Activated CD4-positive, alpha-beta T cell treated with anti-CD3 and anti-CD28 coated beads, Interleukin-10, Interleukin-2, amounts not matched to agents 100 ng/mL and 50 ng/mL, durations not matched to agents 16 hours and 8 hours (primary cell): ENCODE results near the gene RHOJ.
"Not testable (repeated sequence)": the region's sequence is repeated elsewhere in the genome, so short reads cannot be mapped to it uniquely, and the experiment has no call there.

ENCODE experiments used
- DNase-seq: peaks from one replicate; pipeline ENCODE4 v3.0.0-alpha.2; 2020

The RHOJ gene

DNA sequence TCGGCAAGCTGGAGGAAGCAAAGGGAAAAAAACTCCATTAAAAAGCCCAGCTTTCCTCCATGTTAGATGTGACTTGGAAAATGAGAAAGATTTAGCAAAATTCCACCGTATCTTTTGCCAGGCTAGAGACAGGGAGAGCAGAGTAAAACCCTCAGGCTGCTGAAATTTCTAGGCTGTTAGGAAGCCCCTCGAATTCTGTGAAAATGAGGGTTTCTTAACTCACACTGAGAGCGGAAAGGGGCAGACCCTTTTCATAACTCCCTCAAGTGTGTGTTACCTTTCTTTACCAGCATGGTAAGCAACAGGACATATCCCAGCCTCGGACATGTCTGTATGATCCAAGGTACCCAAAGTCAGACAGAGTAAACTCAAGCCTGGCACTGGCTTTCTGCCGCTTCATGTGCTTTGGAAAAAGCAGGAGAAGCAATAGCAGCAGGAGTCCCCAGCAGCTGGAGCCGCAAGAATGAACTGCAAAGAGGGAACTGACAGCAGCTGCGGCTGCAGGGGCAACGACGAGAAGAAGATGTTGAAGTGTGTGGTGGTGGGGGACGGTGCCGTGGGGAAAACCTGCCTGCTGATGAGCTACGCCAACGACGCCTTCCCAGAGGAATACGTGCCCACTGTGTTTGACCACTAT lies at the start of gene RHOJ:
TSS of gene RHOJ (plus strand) at position 37 of the 637 bp plus-strand sequence. CDS start at position 464, 427 bp downstream.
- no peak for DNase-seq

DNA sequence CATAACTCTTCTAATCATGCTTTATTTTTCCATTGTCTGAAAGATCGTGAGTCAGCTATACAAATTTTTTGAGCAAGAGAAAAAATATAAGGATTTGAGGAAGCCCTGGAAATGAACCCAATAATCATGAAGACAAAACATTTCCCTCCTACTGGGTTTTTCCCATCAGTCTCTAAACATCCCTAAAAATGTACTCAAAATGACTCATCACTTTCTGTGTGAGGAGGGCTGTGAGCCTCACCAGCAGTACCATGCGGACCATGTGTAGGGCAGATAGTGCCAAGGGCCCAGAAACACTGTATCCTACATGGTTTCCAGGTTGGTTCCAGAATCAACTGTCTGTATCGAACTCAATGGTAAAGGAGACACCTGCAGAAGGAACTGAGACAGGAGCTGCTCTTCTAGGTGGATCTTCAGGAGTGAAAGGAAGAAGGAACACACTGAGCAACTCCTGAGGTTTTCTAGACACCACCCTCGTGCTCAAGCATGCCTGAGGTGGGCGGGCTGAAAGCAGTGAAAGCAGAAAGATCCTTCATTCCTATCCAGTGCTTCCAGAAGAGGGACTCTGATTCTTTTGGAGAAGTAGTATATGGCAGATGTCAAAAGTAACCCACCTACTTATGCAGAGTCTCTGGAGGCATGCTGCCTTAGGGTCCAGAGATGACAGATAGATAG lies 48.6 kb upstream of the RHOJ start:
- no peak for DNase-seq

DNA sequence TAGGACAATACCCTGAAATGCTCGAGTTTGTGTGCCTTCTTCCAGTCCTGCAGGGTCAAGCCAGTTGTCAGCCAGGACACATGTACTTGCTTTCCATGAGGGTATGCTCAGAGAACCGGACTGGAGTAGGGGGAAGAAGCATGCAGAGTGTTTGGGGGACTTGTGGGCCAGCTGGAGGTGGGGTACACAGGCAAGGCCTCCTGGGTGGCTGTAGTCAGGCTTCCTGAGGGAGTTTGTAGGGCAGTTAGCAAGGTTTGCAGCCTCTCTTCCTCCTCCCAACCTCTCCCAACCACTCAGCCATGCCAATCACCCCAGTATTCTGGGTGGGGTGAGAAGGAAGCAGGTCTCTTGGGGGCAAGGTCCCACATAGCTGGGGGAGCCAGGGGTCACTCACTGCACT lies 47.0 kb upstream of the RHOJ start:
- no peak for DNase-seq

DNA sequence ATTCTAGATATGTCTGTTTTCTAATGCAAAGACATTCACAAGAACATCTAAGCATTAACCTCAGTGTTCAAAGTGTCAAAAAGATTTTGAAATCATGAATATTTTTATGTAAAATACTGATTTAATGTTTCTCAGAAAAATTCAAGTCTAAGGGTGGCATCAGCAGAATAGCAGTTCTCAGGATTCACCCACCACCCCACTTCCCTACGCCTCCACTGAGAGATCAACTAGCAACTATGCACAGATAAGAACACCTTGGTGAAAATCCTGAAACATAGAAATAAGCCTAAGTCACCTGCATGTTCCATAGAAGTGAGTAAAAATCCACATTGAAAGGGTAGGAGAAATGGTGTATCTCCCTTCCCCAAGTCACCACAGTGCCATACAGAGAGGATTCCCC lies 40.9 kb upstream of the RHOJ start:
- no peak for DNase-seq

DNA sequence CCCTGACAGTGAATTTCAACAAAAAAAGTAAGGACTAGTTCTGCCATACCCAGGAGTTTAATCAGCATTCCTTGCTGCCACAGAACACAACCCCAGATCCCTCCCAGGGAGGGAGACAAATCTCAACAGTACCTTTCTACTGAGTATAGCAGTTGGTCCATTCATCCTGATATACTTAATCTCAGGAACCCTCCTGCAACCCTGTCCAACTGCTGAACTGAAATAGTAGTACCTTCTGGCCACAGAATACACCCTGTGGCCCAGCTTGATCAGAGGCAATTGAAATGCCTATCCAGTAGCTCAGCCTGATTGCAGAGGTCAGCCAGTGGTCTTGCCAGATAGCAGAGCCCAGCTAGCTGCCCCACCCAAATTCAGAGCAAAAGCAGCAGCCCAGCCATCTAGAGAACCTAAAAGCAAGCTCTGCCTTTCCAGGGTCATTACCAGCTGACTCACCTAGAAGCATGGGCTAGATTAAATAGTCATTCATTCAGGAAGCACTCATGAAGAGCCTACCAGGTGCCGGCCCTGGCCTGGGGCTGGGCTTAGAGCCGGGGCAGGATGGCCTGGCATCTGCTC lies 40.0 kb upstream of the RHOJ start:
- no peak for DNase-seq

DNA sequence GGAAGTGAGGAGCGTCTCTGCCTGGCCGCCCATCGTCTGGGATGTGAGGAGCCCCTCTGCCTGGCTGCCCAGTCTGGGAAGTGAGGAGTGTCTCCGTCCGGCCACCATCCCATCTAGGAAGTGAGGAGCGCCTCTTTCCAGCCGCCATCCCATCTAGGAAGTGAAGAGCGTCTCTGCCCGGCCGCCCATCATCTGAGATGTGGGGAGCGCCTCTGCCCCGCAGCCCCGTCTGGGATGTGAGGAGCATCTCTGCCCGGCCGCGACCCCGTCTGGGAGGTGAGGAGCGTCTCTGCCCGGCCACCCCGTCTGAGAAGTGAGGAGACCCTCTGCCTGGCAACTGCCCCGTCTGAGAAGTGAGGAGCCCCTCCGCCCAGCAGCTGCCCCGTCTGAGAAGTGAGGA lies 39.0 kb upstream of the RHOJ start:
- DNase-seq, result not testable (repeated sequence)

DNA sequence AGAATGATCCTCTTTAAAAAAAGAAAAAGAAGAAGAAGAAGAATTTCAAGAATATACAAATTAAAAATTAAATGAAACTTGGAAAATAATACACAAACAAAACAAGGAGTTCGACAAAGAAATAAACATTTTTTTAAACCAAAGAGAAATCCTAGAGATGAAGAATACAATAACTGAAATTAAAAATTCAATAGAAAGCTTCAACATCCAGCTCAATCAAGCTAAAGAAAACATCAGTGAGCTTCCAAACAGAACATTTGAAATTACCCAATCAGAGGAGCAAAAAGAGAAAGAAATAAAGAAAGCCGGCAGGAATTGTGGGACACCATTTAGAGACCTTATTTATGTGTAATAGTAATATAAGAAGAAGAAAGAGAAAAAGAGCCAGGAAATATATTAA lies 37.2 kb upstream of the RHOJ start:
- no peak for DNase-seq

DNA sequence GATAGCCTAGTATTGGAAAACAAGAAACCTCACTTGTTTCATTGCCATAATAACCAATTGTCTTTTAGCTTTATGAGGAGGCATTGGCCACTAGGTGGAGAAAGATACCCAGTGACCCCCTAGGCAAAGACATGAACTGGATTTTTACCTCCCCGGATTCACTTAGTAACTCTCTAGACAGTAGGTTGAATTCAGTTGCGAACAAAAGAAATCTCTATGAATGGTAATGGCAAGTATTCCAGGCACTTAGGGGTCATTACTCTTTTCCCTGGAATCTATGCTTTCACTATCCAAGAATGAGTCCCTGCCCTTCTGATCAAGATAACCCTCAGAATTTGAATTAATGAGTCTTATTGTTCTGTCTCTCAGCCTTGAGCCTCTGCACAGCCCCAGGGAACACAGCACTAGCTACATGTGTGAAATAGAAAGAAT lies 29.5 kb upstream of the RHOJ start:
- DNase-seq, result peak; percentile 10

DNA sequence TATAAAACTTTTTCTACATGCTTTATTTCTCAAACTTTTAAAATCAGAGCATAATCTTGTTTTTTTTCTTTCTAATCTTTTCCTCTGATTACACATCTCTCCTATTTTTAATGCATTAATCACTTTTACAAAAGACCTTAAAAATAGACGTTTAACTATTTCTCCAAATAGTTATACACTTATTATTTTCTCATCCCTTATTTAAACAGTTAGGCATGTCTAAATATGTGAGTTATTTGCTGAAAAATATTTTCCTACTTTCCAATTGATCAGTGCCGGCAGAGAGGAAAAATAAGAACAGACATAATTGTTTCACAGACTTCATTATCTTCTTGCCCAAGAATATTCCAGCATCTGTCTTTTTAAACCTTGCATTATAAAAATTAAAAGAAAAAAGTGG lies 28.7 kb upstream of the RHOJ start:
- no peak for DNase-seq

DNA sequence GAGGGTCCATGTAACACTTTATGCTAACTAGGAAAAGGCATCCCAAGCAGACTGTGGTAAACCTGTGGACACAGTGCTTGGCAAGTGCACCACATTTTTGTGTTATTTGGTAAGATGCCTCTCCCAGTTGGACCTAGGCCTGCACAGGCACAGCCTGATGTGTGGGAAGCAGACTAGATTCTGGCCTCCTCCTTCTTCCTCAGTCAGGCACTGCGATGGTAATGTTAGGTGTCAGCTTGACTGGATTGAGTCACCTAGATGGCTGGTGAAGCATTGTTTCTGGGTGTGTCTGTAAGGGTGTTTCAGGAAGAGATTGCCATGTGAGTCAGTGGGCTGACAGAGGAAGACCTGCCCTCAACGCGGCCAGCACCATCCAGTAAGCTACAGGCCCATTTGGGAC lies 25.3 kb upstream of the RHOJ start:
- DNase-seq, result no peak

DNA sequence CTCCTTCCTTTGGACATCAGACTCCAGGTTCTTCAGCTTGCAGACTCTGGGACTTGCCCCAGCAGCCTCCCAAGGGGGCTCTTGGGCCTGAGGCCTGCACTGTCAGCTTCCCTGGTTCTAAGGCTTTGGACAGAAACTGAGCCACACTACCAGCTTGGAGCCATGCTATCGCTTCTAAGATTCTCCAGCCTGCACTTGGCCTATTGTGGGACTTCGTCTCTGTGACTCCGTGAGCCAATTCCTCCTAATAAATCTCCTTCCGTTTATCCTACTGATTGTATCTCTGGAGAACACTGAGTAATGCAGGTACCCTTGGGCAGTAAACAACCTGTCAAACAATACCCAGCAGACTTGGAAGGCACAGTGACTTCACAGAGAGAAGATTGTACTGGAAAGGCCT lies 24.9 kb upstream of the RHOJ start:
- DNase-seq, result no peak

DNA sequence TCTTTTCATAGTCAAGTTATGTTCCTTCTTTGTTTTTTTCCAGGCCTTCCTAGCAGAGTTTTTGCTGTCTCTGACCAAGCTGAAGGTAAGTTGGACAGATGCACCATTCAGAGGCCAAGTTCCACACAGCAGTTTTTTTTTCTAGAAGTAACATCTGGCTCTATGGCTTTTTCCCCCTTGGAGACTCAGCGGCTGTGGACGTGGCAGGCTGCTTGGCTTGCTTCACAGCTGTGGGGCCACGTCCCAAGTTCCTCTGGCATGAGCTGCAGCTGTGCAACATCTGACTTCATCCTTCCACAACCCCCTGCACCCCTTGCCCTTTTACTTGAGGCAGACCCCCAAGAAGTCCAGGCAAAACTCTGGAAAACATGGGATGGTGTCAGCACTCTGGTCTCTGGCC lies 24.2 kb upstream of the RHOJ start:
- no peak for DNase-seq

DNA sequence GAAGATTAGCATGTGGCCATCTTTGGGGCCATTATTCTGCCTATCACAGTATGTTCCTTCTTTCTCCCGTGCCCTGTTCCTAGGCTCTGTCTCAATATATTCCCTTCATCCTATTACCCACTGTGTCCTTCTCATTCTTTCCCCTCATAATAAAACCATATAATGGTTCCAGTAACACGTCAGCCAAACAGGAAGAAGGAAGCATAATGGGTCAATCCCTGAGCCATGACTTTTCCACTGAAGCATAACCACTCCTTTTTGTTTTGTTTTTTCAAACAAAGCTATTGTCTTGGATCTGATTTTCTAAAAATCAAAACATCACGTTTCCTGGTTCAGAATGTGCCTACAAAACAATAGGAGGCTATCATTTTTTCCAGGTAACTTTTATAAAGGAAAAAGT lies 21.3 kb upstream of the RHOJ start:
- DNase-seq, result no peak

DNA sequence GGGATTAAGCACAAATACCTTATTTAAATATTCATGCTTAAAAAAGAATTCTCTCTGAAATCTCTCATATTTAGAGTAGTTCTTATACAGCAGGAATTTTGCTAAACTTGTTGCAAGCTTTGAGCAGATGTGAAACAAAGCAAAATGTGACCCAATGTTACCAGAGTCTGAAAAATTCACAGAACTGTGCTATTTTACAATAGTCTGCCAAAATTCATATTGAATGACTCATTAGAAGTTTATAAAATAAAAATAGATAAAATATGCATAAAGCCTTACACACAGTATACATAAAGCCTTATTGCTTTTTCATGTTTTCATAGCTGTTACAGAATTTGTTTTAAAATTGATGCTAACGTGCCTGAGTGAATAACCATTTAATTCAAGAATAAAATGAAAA lies 17.8 kb upstream of the RHOJ start:
- DNase-seq, result no peak

DNA sequence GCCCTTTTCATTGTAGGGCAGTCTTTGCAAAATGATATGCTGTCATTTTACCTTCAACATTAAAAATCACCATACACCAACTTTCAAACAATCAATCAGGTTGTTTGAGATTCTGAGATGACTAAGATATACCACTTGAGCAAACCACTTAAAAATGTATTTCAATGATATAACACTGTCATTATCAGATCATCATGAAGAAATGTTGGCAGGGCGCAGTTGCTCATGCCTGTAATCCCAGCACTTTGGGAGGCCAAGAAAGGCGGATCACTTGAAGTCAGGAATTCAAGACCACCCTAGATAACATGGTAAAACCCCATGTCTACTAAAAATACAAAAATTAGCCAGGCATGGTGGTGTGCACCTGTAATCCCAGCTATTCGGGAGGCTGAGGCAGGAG lies 13.0 kb upstream of the RHOJ start:
- DNase-seq, result no peak

DNA sequence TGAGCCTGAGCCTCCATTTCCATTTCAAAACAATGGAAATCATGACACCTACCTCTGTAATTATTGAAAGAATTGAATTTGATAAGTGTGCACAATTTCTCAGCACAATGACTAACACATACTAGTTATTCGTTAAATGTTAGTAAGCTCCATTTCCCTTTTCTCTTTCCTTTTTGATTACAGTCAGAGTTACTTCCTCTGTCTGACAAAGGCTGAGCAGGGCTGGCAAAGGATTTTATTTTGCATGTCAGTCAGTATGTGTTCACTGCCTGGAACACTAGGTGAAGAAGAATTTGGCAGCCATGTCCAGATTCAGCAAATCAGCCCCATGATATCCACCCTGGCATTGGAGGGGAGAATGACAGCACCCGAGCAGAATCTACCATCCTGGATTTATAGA lies 12.2 kb upstream of the RHOJ start:
- DNase-seq, result no peak

DNA sequence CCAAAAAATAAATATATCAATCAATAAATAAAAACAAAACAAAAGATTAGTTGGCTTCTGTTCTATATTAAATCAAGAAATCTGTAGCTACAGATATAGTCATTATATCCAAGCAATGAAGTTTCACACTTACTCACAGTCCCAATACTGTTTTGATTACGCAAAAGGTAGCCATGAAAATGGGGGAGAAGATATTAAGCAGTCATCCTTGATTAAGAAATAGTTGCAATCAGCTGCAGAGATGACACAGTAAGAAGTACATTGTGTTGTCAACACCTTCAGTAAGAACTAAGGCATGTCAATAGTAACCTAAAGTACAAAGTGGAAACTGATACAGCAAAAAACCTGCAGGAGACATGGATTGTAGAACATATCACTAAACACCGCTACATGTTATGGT lies 11.0 kb upstream of the RHOJ start:
- DNase-seq, result no peak

DNA sequence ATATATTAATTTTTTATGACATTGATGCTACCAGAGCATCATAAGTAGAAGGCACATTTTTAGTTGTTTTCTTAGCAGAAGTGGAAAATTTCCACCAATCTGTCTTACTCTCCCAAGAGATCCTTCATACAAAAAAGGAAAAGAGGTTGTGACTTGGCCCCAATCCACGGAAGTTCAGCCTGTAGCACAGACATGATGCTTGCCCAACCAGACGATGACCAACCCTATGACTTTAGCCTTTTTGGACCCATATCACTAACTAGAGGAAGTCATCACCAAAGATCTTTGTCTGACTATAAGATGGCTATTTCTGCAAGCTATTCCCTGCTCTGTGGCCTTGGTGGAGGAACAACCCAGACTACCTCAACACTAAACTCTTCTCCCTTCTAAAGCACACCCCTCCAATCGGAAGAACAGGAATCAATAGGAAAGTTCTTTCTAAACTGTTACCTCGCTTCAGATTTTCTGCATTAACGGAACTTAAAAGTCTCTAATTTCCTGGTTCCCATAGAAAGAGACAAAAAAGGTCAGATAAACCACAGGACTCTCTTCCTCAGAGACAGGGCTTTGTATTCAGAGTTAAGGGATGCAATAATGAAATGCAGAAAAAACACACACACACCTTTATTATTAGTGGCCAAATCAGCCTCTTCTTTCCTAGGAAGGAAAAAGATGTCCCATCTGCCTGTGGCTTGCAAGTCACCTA lies 4.1 kb upstream of the RHOJ start:
- DNase-seq, result no peak

DNA sequence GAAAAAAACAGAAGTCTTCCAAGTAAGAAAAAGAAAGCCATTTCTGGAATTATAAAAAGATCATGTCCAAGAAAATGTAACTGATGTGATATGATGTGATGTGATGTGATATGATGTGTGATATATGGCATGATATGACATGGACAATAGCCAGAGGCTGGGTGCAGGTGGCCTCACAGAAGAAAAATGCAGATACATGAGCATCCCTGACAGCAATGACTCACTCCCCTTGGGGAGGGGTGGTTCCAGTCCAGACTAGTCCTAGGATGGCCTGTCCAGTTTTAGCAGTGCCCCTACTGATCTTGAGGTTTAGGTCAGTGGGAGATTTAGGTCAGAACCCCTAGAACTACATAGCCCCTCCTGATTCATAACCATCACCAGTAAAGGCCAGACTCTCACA lies 3.5 kb upstream of the RHOJ start:
- DNase-seq, result no peak

DNA sequence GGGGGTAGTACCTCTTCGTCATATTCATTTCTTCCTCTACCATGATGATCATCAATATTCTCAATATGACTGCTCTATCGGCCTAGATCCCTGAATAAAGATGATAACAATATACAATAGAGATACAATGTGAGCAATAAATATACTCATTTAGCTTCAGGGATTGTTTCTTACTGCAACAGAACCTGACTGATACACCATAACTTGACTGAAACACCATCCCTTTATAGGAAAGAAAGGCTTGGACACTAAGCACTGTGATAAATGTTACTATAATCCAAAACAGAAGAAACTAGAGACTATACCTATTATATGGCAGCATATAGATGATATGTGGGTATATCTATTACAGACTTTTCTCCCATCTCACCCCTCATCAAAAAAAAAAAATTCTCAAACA lies 1.2 kb upstream of the RHOJ start:
- no peak for DNase-seq

DNA sequence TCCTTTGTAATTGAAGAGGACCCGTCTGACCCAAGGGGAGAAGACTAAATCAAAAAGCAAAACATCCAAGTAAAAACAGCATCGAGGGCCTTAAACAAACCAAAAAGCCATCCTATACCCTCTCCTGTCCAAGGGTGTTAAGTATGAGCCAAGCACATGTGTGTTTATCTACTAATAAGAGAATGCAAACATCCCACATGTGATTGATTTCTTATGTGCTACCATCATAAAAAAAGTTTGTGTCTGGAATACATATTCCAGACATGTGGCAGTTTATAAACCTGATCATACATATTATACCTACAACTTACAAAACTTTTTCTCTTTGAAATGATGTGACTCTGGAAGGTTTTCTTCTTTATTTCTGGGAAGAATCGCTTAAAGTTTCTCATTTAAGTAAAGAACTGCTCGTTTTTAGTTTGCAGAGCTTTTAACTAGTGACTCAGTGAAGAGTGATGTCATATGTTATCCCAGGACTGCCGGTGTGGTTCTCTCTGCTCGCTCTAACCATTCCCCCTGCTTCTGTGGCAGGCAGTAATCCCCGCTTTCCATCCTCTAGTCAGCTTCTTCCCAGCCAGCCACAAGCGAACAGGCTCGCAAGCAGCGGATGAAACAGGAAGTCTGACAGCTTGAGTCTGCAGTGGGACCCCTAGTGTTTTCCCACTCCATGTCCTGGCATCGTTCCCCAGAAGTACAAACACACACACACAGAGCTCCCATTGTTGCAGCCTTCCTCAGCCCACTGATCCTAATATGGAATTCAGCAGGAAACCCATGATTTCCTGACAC lies 431 bp upstream of the RHOJ start:
- DNase-seq, result no peak

DNA sequence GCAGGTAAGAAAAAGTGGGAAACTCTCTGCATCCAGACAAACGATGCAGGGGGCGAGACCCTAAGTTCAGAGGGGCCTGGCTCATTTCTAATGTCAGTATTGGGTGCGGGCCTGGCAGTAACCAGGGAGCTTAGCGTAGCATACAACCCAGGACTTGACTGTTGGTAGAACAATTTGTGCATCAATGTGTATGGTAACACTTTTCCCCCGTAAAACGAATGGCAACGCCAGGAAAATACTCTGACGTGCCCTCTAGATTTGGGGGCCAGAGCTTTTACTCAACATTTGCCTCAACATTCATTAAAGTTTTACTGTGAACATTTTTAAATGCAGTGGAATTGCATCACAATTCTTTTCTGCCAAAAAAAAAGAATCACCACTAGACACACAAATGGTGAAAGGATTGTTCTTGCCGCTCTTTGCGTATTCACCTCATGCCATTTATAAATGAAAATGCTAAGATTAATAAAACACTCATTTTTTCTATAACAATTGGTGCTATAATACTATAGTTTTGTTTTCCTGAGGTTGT lies 867 bp downstream of the RHOJ start:
- DNase-seq, result no peak

DNA sequence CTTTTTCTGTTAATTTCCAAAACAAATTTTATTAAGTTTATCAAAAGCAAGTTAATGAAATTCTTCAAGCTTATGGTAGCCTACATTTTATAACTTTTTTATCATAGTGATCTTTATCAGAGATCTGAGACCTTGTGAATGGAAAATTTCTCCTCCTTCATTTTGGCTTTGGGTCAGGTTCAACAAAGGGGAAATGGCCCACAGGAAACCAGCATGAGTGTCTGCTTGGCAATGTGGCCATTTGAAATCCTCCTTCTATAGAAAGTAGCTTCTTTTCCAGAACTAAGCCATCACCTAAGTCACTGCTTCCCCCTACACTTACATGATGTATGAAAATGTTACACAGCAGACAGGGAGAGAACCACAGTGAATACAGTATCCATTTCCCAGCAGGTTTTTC lies 1.6 kb downstream of the RHOJ start:
- DNase-seq, result no peak
